GM21360 (cell line): Measurements from ENCODE around the gene GNG2.

Experiments used
- ATAC-seq: cut with Tn5 transposase; IDR thresholded peaks from one replicate; pipeline ENCODE4 v1.9.1; 2021; ENCODE audit warnings: mild to moderate bottlenecking, moderate library complexity; ENCODE audit not compliant: unreplicated experiment

Gene GNG2

GRCh38 chr14:51855234-51855633 is 5.2 kb upstream of the GNG2 start:
- no peak for ATAC-seq

GRCh38 chr14:51856792-51857296 is 3.6 kb upstream of the GNG2 start:
- ATAC-seq, result no peak

GRCh38 chr14:51859131-51859530 is 1.3 kb upstream of the GNG2 start:
- ATAC-seq, result no peak

- ATAC-seq, result peak; percentile 6
Observed at GRCh38 chr14:51860825-51861499, 550 bp downstream of the GNG2 start.

GRCh38 chr14:51862176-51862796 is 1.9 kb downstream of the GNG2 start:
- no peak for ATAC-seq

- no peak for ATAC-seq
Observed at GRCh38 chr14:51862860-51863259, 2.4 kb downstream of the GNG2 start.

GRCh38 chr14:51865953-51866747 is 5.7 kb downstream of the GNG2 start:
- no peak for ATAC-seq

- ATAC-seq, result no peak
Observed at GRCh38 chr14:51867741-51868140, 7.3 kb downstream of the GNG2 start.

GRCh38 chr14:51868405-51868804 is 8.0 kb downstream of the GNG2 start:
- ATAC-seq, result no peak

GRCh38 chr14:51869411-51870100 is 9.1 kb downstream of the GNG2 start:
- no peak for ATAC-seq

GRCh38 chr14:51870606-51871005 is 10.2 kb downstream of the GNG2 start:
- no peak for ATAC-seq

GRCh38 chr14:51871846-51872245 is 11.4 kb downstream of the GNG2 start:
- ATAC-seq, result no peak

GRCh38 chr14:51872396-51872795 is 12.0 kb downstream of the GNG2 start:
- no peak for ATAC-seq

GRCh38 chr14:51873221-51873893 is 12.9 kb downstream of the GNG2 start:
- peak; percentile 94 for ATAC-seq

GRCh38 chr14:51877810-51878209 is 17.4 kb downstream of the GNG2 start:
- no peak for ATAC-seq

GRCh38 chr14:51879170-51879569 is 18.8 kb downstream of the GNG2 start:
- ATAC-seq, result no peak

GRCh38 chr14:51880835-51881580 is 20.6 kb downstream of the GNG2 start:
- peak; percentile 47 for ATAC-seq

- ATAC-seq, result no peak
Observed at GRCh38 chr14:51881636-51882035, 21.2 kb downstream of the GNG2 start.

- ATAC-seq, result no peak
Observed at GRCh38 chr14:51883232-51883631, 22.8 kb downstream of the GNG2 start.
